Transverse colon (tissue), 4 donors: ENCODE data around the gene TP53TG5.

Source experiments
- EP300 ChIP-seq: sonication (generic); formaldehyde crosslinking; IDR thresholded peaks from one replicate; pipeline ENCODE4 v1.6.1; 2017; ENCODE audit warnings: antibody characterized with exemption, low read depth
- POLR2A ChIP-seq: fragments of 450-650 bp; IDR thresholded peaks from one replicate; pipeline ENCODE4 v1.6.1; 2016; ENCODE audit warnings: antibody characterized with exemption, mild to moderate bottlenecking, moderate library complexity
- POLR2AphosphoS5 ChIP-seq, 3 donors: sonication (generic); formaldehyde crosslinking; IDR thresholded peaks; one replicate each; pipeline ENCODE4 v1.6.1; 2016; ENCODE audit warnings: antibody characterized with exemption in 3 of 3
- TF ChIP-seq, protein P1 (sequence below), 5 experiments: fragments of 200-600 bp in 3 of 5; fragments of 450-650 bp in 2 of 5; sonication (generic) in 3 of 5; IDR thresholded peaks; 1 replicate in 2 of 5; 2 replicates in 3 of 5; pipeline ENCODE4 v1.5.1; 2016 to 2017; ENCODE audit warnings: antibody characterized with exemption in 5 of 5, inconsistent platforms in 3 of 5, mild to moderate bottlenecking in 2 of 5, moderate library complexity in 1 of 5

DNA sequence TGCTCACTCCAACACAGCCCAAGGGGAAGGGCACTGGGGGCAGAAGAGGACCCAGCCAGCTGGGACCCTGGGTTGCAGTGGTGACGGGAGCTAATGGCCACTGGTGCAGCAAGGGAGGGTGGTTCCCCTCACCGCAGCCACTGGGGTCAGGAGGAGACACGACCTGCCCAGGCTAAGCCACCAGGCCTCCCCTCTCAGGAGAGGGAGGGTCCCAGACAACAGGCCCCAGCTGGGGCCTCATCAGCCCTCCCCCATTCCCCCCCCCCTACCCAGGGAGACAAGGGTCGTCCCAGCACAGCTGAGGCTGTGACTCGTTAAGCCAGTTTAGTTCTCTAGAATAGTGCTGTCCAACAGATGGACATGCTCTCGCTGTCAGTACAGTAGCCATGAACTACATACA is 52.8 kb downstream of the TP53TG5 start:
- TF ChIP-seq, protein P1, sequence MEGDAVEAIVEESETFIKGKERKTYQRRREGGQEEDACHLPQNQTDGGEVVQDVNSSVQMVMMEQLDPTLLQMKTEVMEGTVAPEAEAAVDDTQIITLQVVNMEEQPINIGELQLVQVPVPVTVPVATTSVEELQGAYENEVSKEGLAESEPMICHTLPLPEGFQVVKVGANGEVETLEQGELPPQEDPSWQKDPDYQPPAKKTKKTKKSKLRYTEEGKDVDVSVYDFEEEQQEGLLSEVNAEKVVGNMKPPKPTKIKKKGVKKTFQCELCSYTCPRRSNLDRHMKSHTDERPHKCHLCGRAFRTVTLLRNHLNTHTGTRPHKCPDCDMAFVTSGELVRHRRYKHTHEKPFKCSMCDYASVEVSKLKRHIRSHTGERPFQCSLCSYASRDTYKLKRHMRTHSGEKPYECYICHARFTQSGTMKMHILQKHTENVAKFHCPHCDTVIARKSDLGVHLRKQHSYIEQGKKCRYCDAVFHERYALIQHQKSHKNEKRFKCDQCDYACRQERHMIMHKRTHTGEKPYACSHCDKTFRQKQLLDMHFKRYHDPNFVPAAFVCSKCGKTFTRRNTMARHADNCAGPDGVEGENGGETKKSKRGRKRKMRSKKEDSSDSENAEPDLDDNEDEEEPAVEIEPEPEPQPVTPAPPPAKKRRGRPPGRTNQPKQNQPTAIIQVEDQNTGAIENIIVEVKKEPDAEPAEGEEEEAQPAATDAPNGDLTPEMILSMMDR (IDR thresholded peaks at IDR 0.05): no peak
- no peak for TF ChIP-seq EP300
- no peak for TF ChIP-seq POLR2A
- no peak for TF ChIP-seq POLR2AphosphoS5 (IDR thresholded peaks at IDR 0.05)
